Lower leg skin (tissue), 4 donors: Measurements from ENCODE around the gene DLG3. TPM values are rescaled to one million over a fixed set of nuclear protein-coding genes. Genes with fewer than 3 reads are reported as not detected.
A peak's percentile ranks its signal among the peaks of the same experiment; 100 is the strongest.

Source experiments
- DNase-seq, 2 donors: peaks; one replicate each; pipeline ENCODE4 v3.0.0-alpha.2; 2019; ENCODE audit warnings: low spot score in 2 of 2
- H3K4me3 ChIP-seq: fragments of 200-600 bp; sonication (generic); 2 replicates; pipeline ENCODE4 v1.5.1; 2017; ENCODE audit warnings: mild to moderate bottlenecking, low read depth; ENCODE audit not compliant: poor library complexity, severe bottlenecking
- CTCF ChIP-seq, 3 donors: fragments of 450-650 bp; IDR thresholded peaks; one replicate each; pipeline ENCODE4 v1.5.1; 2016; ENCODE audit warnings: antibody characterized with exemption in 3 of 3, mild to moderate bottlenecking in 3 of 3, moderate library complexity in 2 of 3
- POLR2A ChIP-seq, 2 donors: fragments of 450-650 bp; IDR thresholded peaks; one replicate each; pipeline ENCODE4 v1.6.1; 2016 to 2017; ENCODE audit warnings: antibody characterized with exemption in 2 of 2, mild to moderate bottlenecking in 1 of 2, moderate library complexity in 1 of 2
- WGBS, 2 donors: methylation state at CpG; one replicate each; pipeline ENCODE4 v1.1.5; 2018; 5-methylcytosine and 5-hydroxymethylcytosine counted together
- intact Hi-C: fragments of 100-400 bp; cut with DNase I; formaldehyde crosslinking; loops from one replicate; pipeline ENCODE4 v1.15.0; 2023; ENCODE audit warnings: low total_unique reads
- total RNA-seq, 4 donors: library from RNA; depleted of rRNA; stranded (reverse); fragments of >200 nt; gene quantifications; one replicate each; pipeline ENCODE4 v1.1.0, GENCODE V29; 2016

DLG3 gene
- total RNA-seq, 4 donors from 2014 or later: 26.1 to 40.2 (median 35.9) TPM

GRCh38 chrX:70449457-70449966 is 4.9 kb downstream of the DLG3 start:
- 91 to 99% methylated on average over 10 to 14 of the region's 14 CpGs for WGBS, 2 donors
- no peak overlapping the region for H3K4me3 ChIP-seq
- TF ChIP-seq CTCF (IDR thresholded peaks at IDR 0.05): no peak
- intact Hi-C loops: no loop called here
- no peak for DNase-seq

- intact Hi-C loops: no loop called here
- WGBS, 2 donors: 1 to 24% methylated on average over 9 to 23 of the region's 39 CpGs
- DNase-seq: no peak
- H3K4me3 ChIP-seq: peak overlapping the region; percentile 20
- no peak for TF ChIP-seq CTCF (IDR thresholded peaks at IDR 0.05)
- no peak for TF ChIP-seq POLR2A (IDR thresholded peaks at IDR 0.05)
These were observed 7.6 kb downstream of the DLG3 start for GRCh38 chrX:70452143-70452733.

DNA sequence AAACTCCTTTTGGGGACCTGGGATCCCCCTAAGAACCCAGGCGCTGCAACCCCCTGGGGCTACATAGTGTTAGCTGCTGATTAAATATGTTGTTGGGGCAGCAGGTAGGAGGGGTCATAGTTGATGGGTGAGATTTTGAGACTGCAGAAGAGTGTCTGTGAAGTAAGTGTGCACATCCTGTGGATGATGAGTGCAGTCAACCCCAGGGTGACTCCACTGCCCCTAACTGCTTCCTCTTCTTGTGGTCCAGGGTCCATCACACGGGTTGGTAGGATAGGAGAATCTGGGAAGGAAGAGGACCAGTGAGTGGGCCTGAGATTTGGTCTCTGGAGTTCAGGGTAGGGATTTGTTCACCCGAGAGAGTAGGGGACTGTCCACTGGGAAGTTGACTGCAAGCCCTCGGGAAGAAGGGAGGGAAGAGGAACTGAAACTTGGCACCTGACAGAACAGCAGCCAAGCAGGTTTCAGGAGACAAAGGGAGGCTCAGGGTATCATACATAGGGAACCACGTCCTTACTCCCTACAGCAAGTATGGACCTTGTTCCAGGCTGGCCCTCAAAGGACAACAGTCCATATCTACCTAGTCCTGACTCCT is 8.5 kb downstream of the DLG3 start:
- 27 to 47% methylated on average over 5 of the region's 5 CpGs for WGBS, 2 donors
- no peak for DNase-seq
- no peak overlapping the region for H3K4me3 ChIP-seq
- TF ChIP-seq POLR2A (IDR thresholded peaks at IDR 0.05) (no peak), CTCF (IDR thresholded peaks at IDR 0.05) (no peak)
- intact Hi-C loops: no loop called here

- DNase-seq: no peak
- WGBS, 2 donors: 4 to 33% methylated on average over 20 to 32 of the region's 48 CpGs
- intact Hi-C loops: no loop called here
- TF ChIP-seq POLR2A (IDR thresholded peaks at IDR 0.05) (no peak), CTCF (IDR thresholded peaks at IDR 0.05) (peak in 1 of 3 donors; percentile 50)
- H3K4me3 ChIP-seq: no peak overlapping the region
These were observed 10.1 kb downstream of the DLG3 start for GRCh38 chrX:70454441-70455365.

DNA sequence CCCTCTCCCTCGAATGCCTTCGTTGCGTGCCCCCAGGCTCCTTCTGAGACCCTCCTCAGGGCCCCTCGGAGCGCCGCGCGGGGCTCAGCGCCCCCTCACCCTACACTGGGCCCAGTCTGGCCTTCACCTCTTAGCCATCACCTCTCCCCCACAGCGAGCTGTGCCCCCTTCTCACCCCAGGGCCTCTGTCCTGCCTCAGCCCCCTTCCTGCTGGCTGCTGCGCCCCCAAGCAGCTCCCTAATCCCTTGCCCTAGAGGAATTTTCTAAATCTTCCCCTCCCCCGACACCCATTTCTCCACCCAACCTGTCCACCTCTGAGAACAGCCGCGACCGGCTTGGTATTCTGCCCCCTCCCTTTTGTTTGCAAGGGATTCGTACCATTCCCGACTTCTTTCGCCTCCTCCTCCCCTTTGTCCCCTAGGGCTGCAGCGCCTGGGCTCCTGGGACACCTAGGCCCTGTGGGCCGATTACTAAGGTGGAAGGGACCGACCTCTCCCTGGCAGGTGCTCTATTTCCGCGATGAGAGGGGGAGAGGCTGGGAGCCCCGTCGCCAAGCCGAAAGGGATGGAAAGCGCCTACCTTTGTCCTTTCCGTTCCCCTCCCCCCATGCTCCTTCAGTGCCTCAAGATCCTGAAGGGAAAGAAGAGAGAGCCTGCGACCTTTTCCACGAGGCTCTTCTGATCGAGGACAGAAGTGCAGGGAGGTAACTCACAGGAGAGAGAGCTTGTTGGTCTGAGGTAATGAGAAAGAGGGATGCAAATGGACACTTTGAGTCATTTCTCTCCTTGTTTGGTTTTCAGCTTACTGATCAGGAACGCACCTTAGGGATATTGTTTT is 10.9 kb downstream of the DLG3 start:
- no peak overlapping the region for H3K4me3 ChIP-seq
- intact Hi-C loops: no loop called here
- no peak for DNase-seq
- no peak for TF ChIP-seq CTCF (IDR thresholded peaks at IDR 0.05)
- no peak for TF ChIP-seq POLR2A (IDR thresholded peaks at IDR 0.05)
- WGBS, 2 donors: 18 to 45% methylated on average over 32 of the region's 32 CpGs
